Posterior vena cava (tissue), 2 donors: Measurements from ENCODE around the gene NUDT8. TPM values are rescaled to one million over a fixed set of nuclear protein-coding genes. Genes with fewer than 3 reads are reported as not detected.
"Not testable (repeated sequence)": the region's sequence is repeated elsewhere in the genome, so short reads cannot be mapped to it uniquely, and the experiment has no call there.

Experiments used
- DNase-seq: peaks from one replicate; pipeline ENCODE4 v3.0.0-alpha.2; 2020; ENCODE audit warnings: low spot score
- intact Hi-C, 2 donors: fragments of 100-400 bp; cut with DNase I; formaldehyde crosslinking; loops; one replicate each; pipeline versions ENCODE4 v1.14.1 to v1.14.2; 2022 to 2023
- total RNA-seq, 2 donors: library from RNA; stranded (reverse); fragmentation: NEBNext Ultra II Directional; extraction: Animal tissue kit (Norgen Biotek cat#: 25700); gene quantifications; one replicate each; pipeline ENCODE4 v1.2.1, GENCODE V29; 2021
- donor health status: DM: yes; HTN: yes; CAD: no.
- donor health status: DM: yes; HTN: yes; CAD: no.

NUDT8 gene
- total RNA-seq, 2 donors from 2014 or later, result 4.6 to 5.7 TPM

DNA sequence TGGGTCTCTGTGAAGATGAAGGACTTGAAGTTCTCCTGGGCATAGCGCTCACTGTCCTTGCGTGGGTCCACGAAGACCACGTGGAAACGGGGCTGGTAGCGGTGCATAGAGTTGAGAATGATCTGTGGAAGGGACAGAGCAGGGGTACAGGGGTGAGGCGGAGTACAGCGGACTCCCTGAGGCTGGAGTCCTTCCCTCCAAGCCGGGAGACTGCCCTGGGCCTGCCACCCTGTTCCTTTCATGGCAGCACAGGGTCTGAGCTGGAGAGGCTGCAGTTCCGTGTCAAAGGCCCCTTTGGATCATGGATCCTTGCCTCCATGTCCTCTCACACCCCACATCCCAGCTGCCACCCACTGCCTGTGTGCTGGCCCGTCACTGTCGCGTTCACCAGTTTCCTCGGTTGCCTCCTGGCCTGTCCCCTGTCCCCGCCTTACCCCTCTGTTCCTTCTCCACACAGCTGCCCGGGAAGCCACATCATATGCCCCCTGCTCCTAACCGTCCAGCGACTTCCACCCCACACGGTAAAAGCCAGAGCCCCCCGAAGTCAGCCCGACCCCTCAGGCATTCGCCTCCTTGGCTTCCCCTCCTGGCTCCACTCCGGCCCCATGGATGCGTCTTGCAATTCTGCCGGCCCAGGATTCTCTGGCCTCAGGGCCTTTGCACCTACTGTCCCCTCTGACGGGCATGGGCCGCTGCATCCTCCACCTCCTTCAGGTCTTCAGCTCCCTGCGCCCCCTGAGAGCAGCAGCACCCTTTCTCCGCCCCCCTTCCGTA is 3.4 kb upstream of the NUDT8 start:
- intact Hi-C loops, result no loop called here
- peak; percentile 80 for DNase-seq

DNA sequence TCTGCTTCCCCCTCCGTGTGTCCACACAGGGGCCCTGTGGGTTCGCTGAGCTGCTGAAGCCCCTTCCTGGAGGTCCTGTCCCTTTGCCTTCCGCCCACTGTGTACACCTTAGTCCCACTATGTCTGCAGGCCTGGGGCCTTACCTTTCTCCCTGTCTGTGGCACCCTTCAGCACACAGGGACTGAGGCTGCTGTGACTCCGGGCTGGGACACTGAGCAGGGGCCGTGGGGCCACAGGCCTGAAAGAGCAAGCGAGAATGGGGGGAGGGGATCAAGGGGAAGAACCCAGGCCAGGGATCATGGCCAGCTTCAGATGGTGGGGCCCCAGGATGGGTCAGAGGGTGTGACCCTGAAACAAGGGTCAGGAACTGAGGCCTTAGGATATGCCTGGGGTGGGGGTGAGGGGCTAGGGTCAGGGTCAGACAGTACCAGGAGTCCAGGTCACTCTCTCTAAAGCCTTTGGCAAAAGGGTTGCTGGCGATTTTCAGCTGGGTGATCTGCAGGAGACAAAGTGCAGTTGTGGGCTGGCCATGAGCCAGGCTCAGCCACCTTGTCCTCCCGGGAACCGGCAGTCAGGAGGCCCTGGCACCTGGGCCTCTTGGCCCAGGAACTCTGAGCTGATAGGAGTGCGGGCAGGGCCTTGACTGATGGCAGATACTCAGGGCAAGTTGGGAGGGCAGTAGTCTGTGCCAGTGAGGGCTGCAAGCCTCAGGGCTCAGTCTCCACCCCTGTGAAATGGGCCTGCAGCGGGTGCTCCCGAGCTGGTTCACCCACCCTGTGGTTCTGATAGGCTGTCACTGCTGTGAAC is 2.6 kb upstream of the NUDT8 start:
- peak; percentile 62 for DNase-seq
- intact Hi-C loops, result no loop called here

DNA sequence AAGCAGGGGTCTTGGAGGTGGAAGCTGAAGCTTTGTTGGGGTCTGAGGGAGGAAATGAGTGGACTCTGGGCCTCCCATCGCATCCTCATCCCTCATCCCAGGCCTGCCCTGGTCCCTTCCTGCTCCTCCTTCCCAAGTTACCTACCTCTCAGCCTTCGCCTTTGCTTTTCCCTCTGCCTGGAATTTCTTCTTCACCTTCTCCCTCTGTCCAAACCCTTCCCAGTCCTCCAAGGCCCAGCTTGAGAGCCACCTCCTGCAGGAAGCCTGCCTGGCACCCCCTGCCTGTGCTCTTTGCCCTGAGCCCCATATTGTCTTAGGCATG is 2.1 kb upstream of the NUDT8 start:
- DNase-seq, result no peak
- intact Hi-C loops, result no loop called here

DNA sequence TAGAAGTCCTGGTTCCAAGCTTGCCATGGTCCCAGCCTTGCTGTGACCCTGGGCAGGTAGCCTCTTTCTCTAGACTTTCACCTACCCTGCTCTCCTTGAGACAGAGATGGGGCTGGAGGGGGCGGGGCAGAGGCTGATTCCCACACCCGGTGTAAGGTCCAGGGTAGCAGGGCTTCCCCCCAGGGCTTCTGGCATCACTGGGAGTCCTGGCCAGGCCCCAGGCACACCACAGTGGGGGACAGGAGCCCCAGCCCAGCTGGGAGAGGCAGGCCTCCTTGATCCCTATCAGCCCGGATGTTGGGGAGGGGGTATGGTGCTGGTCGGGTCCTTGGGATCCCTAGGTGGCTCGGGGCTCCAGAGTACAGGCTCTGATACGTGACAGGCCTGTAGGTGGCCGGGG is 1.7 kb upstream of the NUDT8 start:
- intact Hi-C loops, result no loop called here
- peak; percentile 66 for DNase-seq

DNA sequence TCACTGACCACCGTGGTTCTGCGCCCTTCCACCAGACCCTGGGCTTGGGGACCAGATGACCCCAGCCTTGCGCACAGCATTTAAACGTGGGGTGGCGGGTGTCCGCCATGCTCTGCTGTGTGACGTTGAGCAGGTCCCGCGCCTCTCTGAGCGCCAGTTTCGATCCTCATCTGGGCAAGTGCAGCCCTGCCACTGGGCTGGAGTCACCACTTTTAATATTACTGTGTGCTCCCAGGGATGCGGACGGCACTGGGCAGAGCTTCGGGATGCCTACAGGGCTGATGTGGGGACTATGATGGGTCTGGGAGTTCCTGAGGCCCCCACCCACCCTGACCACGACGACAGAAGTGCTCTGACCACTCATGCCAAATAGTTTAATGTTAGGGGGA is 1.2 kb upstream of the NUDT8 start:
- no peak for DNase-seq

DNA sequence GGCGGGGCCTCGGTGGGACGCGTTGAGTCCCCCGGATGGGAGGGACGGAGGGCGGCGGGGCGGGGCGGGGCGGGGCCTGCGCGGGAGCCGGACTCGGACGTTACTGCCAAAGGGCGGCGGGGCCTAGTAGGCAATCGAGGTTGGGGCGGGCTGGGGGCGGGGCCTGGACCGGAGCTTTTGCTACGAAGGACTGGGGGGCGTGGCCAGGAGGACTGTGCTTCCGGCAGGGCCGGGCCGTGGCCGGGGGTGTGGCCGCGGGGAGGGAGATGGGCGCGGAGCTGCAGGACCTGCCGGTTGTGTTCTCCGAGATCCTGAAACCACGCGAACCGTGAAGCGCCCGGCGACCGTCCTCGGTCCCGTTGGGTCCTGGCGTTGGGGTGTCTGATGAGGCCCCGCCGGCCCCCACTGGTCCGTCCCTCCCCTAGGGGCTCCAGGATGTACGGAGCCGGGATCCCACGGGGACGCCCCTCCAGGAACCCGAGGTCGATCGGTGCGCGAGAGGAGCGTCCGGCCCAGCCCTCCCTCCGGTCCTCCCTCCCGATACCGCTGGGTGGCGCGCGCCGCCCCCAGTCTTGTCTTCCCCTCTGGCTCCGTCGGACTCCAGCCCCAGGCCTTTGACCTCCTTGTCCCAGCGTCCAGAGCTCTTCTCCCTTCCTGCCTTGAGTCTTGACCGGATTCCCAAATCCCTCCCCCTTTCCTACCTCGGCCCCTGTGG is 648 bp upstream of the NUDT8 start:
- peak; percentile 99 for DNase-seq
- intact Hi-C loops, result no loop called here

More for the DNA sequence above, 1.2 kb upstream of the NUDT8 start:
- intact Hi-C loops, result no loop called here

DNA sequence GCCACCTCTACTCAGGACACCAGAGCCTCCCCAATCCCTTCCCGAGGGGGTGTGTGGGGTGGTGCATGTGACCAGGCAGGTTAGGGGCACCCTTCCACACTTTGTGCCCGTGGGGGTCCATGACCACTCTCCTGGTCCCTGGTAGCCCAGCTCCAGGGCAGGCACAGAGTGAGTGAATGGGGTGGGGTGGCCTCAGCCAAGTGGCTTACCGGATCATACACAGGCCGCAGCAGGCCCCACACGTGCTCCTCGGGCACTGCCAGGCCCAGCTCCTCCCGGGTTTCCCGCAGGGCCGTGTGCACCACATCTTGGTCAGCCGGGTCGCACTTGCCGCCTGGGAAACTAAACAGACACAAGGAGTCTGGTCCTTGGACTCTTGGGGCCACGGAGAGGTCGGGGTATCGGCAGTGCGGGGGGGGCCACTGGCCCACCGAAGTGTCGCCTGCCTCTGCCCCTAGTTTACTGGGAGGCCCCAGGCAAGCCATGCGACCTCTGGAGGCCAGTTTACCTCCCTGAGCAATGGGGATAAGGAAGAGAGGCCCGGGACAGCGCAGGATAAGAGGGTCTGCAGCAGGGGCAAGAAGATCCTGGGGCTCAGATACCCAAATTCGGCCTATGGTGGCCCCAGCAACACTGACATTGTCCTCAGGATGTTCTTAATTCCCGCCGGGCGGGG is 889 bp downstream of the NUDT8 start:
- DNase-seq, result peak; percentile 81
- intact Hi-C loops, result no loop called here

DNA sequence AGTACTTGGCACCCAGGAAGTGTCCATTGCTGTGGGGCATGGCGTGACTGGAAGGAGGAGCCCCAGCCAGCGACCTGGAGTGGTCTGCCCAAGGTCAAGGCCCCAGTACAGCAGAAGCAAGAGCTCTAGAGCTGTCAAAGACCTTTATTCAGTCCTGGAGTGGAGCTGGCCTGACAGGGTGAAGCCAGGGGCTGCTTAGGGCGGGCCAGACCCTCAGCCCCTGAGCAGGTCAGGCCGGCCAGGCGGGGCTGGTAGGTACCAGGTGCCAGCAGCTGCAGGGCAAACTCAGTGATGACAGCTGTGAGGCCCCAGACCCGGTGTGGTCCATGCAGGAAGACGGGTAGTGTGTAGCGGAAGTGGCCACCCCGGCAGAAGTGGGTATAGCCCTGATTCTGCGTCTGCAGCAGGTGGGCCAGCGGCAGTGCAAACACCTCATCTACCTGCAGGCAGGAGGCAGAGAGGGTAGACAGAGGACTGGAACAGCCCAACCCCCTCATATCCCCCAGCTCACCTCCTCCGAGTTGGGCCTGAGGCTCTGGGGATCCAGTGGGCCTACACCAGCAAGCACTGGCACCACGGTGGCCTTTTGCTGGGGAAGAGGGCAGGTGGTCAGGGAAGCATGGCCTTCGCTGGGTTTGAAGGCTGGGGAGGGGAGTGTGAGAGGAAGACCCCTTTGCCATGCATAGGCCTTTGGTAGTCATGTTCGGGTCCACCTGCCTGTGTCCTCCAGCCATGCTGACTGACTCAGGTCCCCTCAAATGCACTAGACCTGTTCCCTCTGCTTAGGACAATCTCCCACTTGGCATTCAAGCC is 1.7 kb downstream of the NUDT8 start:
- intact Hi-C loops, result no loop called here
- peak; percentile 76 for DNase-seq

DNA sequence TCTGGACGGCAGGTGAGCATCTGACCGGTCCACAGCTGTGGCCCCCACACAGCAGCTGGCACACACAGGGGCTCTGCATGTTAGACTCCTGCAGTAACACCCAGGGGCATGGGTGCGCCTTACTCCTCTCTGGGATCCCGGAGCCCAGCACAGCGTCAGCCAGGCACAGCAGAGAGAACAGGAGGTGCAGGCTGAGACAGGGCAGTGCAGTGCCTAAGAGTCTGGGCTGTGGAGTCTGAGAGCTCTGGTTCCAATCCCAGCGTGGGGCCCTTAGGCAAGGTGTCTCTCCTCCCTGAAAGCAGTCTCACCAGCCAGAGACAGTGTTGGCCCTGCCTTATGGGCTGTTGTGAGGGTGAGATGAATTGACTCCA is 2.3 kb downstream of the NUDT8 start:
- intact Hi-C loops, result no loop called here
- peak; percentile 58 for DNase-seq

DNA sequence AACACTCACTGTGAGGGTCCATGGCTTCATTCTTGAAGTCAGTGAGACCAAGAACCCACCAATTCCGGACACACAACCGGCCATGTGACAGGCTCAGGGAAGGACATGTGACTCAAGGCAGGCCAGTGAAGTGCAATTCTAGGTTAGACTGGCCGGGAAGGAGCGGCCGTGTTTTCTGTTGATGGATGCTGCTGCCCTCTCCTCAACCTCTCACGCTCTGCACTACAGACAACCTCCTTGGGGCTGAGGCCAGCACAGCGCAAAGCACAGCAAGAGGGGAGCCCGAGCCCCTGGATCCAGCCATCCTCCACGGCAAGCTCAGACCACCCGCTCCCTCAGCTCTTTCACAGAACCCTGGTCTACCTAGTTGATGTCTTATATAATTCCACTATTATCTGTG is 2.8 kb downstream of the NUDT8 start:
- DNase-seq, result no peak
- intact Hi-C loops, result no loop called here

DNA sequence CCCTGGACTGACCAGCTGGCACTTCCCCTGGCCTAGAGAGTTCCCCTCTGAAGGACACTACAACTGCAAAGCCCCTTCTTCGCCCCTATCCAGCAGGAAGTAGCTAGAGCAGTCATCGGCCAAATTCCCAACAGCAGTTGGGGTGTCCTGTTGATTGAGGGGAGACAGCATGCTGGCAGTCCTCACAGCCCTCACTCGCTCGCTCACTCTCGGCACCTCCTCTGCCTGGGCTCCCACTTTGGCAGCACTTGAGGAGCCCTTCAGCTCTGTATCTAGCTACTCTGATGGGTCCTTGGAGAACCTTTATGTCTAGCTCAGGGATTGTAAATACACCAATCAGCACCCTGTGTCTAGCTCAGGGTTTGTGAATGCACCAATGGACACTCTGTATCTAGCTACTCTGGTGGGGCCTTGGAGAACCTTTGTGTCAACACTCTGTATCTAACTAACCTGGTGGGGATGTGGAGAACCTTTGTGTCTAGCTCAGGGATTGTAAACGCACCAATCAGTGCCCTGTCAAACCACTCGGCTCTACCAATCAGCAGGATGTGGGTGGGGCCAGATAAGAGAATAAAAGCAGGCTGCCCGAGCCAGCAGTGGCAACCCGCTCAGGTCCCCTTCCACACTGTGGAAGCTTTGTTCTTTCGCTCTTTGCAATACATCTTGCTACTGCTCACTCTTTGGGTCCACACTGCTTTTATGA is 3.5 kb downstream of the NUDT8 start:
- intact Hi-C loops, DNase-seq: not testable (repeated sequence)

DNA sequence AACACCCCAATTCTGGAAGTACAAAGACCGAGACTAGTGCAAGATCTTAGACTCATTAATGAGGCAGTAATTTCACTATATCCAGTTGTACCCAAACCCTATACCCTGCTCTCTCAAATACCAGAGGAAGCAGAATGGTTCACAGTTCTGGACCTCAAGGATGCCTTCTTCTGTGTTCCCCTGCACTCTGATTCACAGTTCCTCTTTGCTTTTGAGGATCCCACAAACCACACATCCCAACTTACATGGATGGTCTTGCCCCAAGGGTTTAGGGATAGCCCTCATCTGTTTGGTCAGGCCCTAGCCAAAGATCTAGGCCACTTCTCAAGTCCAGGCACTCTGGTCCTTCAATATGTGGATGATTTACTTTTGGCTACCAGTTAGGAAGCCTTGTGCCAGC is 5.9 kb downstream of the NUDT8 start:
- intact Hi-C loops, DNase-seq: not testable (repeated sequence)

DNA sequence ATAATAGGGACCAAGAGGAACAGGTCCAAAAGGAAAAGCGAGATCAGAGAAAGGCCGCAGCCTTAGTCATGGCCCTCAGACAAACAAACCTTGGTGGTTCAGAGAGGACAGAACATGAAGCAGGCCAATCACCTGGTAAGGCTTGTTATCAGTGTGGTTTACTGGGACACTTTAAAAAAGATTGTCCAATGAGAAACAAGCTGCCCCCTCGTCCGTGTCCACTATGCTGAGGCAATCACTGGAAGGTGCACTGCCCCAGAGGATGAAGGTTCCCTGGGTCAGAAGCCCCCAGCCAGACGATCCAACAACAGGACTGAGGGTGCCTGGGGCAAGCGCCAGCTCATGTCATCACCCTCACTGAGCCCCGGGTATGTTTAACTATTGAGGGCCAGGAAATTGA is 6.8 kb downstream of the NUDT8 start:
- DNase-seq, intact Hi-C loops: not testable (repeated sequence)

DNA sequence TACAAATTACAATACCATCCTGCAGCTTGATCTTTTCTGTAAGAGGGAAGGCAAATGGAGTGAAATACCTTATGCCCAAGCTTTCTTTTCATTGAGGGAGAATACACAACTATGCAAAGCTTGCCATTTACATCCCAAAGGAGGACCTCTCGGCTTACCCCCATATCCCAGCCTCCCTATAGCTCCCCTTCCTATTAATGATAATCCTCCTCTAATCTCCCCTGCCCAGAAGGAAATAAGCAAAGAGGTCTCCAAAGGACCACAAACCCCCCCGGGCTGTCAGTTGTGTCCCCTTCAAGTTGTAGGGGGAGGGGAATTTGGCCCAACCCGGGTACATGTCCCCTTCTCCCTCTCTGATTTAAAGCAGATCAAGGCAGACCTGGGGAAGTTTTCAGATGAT is 7.8 kb downstream of the NUDT8 start:
- DNase-seq, intact Hi-C loops: not testable (repeated sequence)

DNA sequence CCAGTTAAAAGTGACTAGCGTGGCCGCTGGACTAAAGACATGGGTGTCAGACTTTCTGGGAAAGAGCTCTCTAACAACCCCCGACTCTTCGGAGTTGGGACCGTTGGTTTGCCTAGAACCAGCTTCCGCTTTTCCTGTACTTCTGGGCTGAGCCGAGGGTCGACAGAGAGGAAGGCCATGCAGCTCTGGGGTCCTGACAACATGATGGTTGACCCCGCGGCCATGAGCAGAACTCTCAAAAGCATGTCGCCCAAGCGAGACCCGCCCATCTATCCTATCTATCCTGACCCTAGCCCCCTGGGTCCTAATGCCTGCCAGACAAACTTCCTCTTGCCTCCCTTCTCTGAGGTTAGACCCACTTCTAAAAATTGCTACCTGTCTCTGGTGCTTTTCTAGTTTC is 9.1 kb downstream of the NUDT8 start:
- peak; percentile 60 for DNase-seq
- intact Hi-C loops, result not testable (repeated sequence)

DNA sequence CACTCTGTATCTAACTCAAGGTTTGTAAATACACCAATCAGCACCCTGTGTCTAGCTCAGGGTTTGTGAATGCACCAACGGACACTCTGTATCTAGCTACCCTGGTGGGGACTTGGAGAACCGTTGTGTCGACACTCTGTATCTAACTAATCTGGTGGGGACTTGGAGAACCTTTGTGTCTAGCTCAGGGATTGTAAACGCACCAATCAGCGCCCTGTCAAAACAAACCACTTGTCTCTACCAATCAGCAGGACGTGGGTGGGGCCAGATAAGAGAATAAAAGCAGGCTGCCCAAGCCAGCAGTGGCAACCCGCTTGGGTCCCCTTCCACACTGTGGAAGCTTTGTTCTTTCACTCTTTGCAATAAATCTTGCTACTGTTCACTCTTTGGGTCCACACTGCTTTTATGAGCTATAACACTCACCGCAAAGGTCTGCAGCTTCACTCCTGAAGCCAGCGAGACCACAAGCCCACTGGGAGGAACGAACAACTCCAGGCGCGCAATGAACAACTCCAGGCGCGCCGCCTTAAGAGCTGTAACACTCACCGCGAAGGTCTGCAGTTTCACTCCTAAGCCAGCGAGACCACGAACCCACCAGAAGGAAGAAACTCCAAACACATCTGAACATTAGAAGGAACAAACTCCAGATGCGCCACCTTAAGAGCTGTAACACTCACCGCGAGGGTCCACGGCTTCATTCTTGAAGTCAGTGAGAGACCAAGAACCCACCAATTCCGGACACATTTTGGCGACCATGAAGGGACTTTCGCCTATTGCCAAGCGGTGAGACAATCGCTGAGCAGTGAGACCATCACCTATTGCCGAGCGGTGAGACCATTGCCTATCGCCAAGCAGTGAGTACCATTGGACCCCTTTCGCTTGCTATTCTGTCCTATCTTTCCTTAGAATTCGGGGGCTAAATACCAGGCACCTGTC is 9.8 kb downstream of the NUDT8 start:
- intact Hi-C loops, result not testable (repeated sequence)
- peak; percentile 34 for DNase-seq
